CD4-positive, alpha-beta T cell (primary cell): ENCODE data around the gene MGA. TPM values are rescaled to one million over a fixed set of nuclear protein-coding genes. Genes with fewer than 3 reads are reported as not detected.

Source experiments
- ATAC-seq: fragments of 200-7000 bp; cut with Tn5 transposase; one replicate; pipeline ENCODE4 v1.10.0; 2022; ENCODE audit warnings: mild to moderate bottlenecking; ENCODE audit not compliant: poor library complexity
- CTCF ChIA-PET: fragments of 350-600 bp; sonication (Branson Sonifier 250); formaldehyde crosslinking; loops from one replicate; lab custom pipeline; 2021; ENCODE audit warnings: antibody characterized with exemption, inconsistent platforms; lab: Charles Lee
- POLR2A ChIA-PET: fragments of 350-600 bp; sonication (Branson Sonifier 250); formaldehyde crosslinking; loops from one replicate; lab custom pipeline; 2021; ENCODE audit warnings: antibody characterized with exemption, inconsistent platforms; lab: Charles Lee
- DNase-seq, 14 experiments: peaks; one replicate each; pipeline ENCODE4 v3.0.0-alpha.2; 2013 to 2020; ENCODE audit warnings: mixed read lengths in 2 of 14
- H3K27ac ChIP-seq, 2 donors: one replicate each; pipeline versions ENCODE4 v1.5.1 to v1.7.0; 2013; ENCODE audit warnings: low read length in 2 of 2, low read depth in 1 of 2, mild to moderate bottlenecking in 1 of 2
- H3K27me3 ChIP-seq, 2 experiments: 1 replicate in 1 of 2; 2 replicates in 1 of 2; pipeline versions ENCODE4 v1.6.1 to v1.7.0; 2013; ENCODE audit warnings: low read length in 2 of 2, control low read depth in 1 of 2, mild to moderate bottlenecking in 1 of 2, moderate library complexity in 1 of 2; ENCODE audit not compliant: insufficient read depth in 2 of 2, control insufficient read depth in 1 of 2
- H3K36me3 ChIP-seq: one replicate; pipeline ENCODE4 v1.6.1; 2013; ENCODE audit warnings: low read length, control low read depth; ENCODE audit not compliant: insufficient read depth
- H3K4me1 ChIP-seq: one replicate; pipeline ENCODE4 v1.6.1; 2013; ENCODE audit warnings: low read length, control low read depth; ENCODE audit not compliant: insufficient read depth
- H3K4me3 ChIP-seq: one replicate; pipeline ENCODE4 v1.5.1; 2013; ENCODE audit warnings: mild to moderate bottlenecking, low read length, moderate library complexity
- H3K9me3 ChIP-seq, 2 experiments: 1 replicate in 1 of 2; 2 replicates in 1 of 2; pipeline versions ENCODE4 v1.6.1 to v1.7.0; 2013; ENCODE audit warnings: low read length in 2 of 2, mild to moderate bottlenecking in 2 of 2, control low read depth in 1 of 2, moderate library complexity in 1 of 2; ENCODE audit not compliant: control insufficient read depth in 1 of 2, insufficient read depth in 1 of 2
- H3K27ac Mint-ChIP-seq: one replicate; pipeline ENCODE4 v1.8.0; 2020; ENCODE audit warnings: mixed read lengths
- H3K27me3 Mint-ChIP-seq: one replicate; pipeline ENCODE4 v1.8.0; 2021; ENCODE audit warnings: mixed read lengths
- H3K36me3 Mint-ChIP-seq: one replicate; pipeline ENCODE4 v1.8.0; 2021; ENCODE audit warnings: low read depth, mixed read lengths
- H3K4me1 Mint-ChIP-seq: one replicate; pipeline ENCODE4 v1.8.0; 2021; ENCODE audit warnings: low read depth, mixed read lengths
- H3K4me3 Mint-ChIP-seq: one replicate; pipeline ENCODE4 v1.8.0; 2020; ENCODE audit warnings: mild to moderate bottlenecking, mixed read lengths
- H3K9me3 Mint-ChIP-seq: one replicate; pipeline ENCODE4 v1.8.0; 2020; ENCODE audit warnings: mixed read lengths
- CTCF ChIP-seq: fragments of 200-600 bp; IDR thresholded peaks from one replicate; pipeline ENCODE4 v1.8.0; 2022; ENCODE audit warnings: antibody characterized with exemption, mild to moderate bottlenecking
- intact Hi-C, 2 experiments: fragments of 100-400 bp; cut with DNase I in 1 of 2; cut with micrococcal nuclease in 1 of 2; formaldehyde crosslinking; loops; one replicate each; pipeline versions ENCODE4 v1.15.1 to v1.9.0; 2023 to 2025; cut with DNase I, micrococcal nuclease
- total RNA-seq, 174 experiments: library from RNA in 2 of 174; stranded (reverse) in 2 of 174; gene quantifications; one replicate each; pipeline ENCODE4 v1.2.3 and lab custom pipeline; 2021 to 2026

The MGA gene
- total RNA-seq, 2 experiments from 2014 or later, result 31.0 to 33.9 TPM

GRCh38 chr15:41631880-41632470 is 28.2 kb upstream of the MGA start:
- no peak for TF ChIP-seq CTCF
- intact Hi-C loops, result no loop called here
- H3K36me3 ChIP-seq, result no peaks in the 10 kb centered on the region
- Mint-ChIP-seq H3K27me3 (no peaks in the 10 kb centered on the region), H3K27ac (no peak overlapping the region), H3K4me3 (no peak overlapping the region), H3K4me1 (peaks cover 5% of the 10 kb centered on the region), H3K36me3 (no peaks in the 10 kb centered on the region), H3K9me3 (no peaks in the 10 kb centered on the region)
- no peak overlapping the region for H3K27ac ChIP-seq
- no peak for ATAC-seq
- CTCF ChIA-PET, result no interaction called here
- no peaks in the 10 kb centered on the region for H3K4me1 ChIP-seq
- no peak overlapping the region for H3K4me3 ChIP-seq
- no peak for DNase-seq
- POLR2A ChIA-PET, result no interaction called here
- H3K27me3 ChIP-seq, result no peaks in the 10 kb centered on the region
- no peaks in the 10 kb centered on the region for H3K9me3 ChIP-seq

GRCh38 chr15:41633609-41634008 is 26.6 kb upstream of the MGA start:
- no peaks in the 10 kb centered on the region for H3K9me3 ChIP-seq
- Mint-ChIP-seq H3K9me3 (no peaks in the 10 kb centered on the region), H3K27ac (no peak overlapping the region), H3K27me3 (no peaks in the 10 kb centered on the region), H3K4me3 (no peak overlapping the region), H3K4me1 (peaks cover 5% of the 10 kb centered on the region), H3K36me3 (no peaks in the 10 kb centered on the region)
- H3K27ac ChIP-seq, result no peak overlapping the region
- TF ChIP-seq CTCF, result no peak
- ATAC-seq (no peak), DNase-seq (no peak)
- H3K4me1 ChIP-seq, result no peaks in the 10 kb centered on the region
- POLR2A ChIA-PET, result interaction anchor here (1.1 kb wide), 1 partner anchor 12 kb away, joined by 3 read pairs; no protein-coding TSS in a partner anchor
- CTCF ChIA-PET, result interaction anchor here (0.8 kb wide), 1 partner anchor 14 kb away, joined by 3 read pairs; no protein-coding TSS in a partner anchor
- intact Hi-C loops, result no loop called here
- no peak overlapping the region for H3K4me3 ChIP-seq
- H3K36me3 ChIP-seq, result no peaks in the 10 kb centered on the region
- no peaks in the 10 kb centered on the region for H3K27me3 ChIP-seq

- peaks cover 5% of the 10 kb centered on the region for H3K4me1 Mint-ChIP-seq
- ChIA-PET POLR2A (interaction anchor here (1.1 kb wide), 1 partner anchor 13 kb away, joined by 3 read pairs; no protein-coding TSS in a partner anchor), CTCF (interaction anchor here (0.8 kb wide), 1 partner anchor 13 kb away, joined by 3 read pairs; no protein-coding TSS in a partner anchor)
- no peaks in the 10 kb centered on the region for H3K4me1 ChIP-seq
- H3K9me3 ChIP-seq, result no peaks in the 10 kb centered on the region
- TF ChIP-seq CTCF, result no peak
- no peaks in the 10 kb centered on the region for H3K36me3 Mint-ChIP-seq
- H3K4me3 ChIP-seq, result no peak overlapping the region
- H3K27ac Mint-ChIP-seq, result no peak overlapping the region
- DNase-seq (peak in 2 of 14 experiments; percentile 11 to 12), ATAC-seq (no peak)
- intact Hi-C loops, result no loop called here
- H3K36me3 ChIP-seq, result no peaks in the 10 kb centered on the region
- H3K27me3 Mint-ChIP-seq, result no peaks in the 10 kb centered on the region
- H3K9me3 Mint-ChIP-seq, result no peaks in the 10 kb centered on the region
- H3K27ac ChIP-seq, result no peak overlapping the region
- H3K27me3 ChIP-seq, result no peaks in the 10 kb centered on the region
- no peak overlapping the region for H3K4me3 Mint-ChIP-seq
These were observed 26.1 kb upstream of the MGA start for GRCh38 chr15:41634072-41634626.
